HFFc6 (cell line): ENCODE data around the gene CAMP. TPM values are rescaled to one million over a fixed set of nuclear protein-coding genes. Genes with fewer than 3 reads are reported as not detected.

ENCODE experiments used
- DNase-seq: peaks from one replicate; pipeline ENCODE4 v3.0.0-alpha.2; 2018
- H3K27ac Mint-ChIP-seq: 2 replicates; pipeline ENCODE4 v1.8.0; 2020; ENCODE audit warnings: mild to moderate bottlenecking, mixed read lengths
- H3K27me3 Mint-ChIP-seq: 2 replicates; pipeline ENCODE4 v1.8.0; 2021; ENCODE audit warnings: mild to moderate bottlenecking, moderate library complexity, mixed read lengths; ENCODE audit not compliant: insufficient read depth
- H3K36me3 Mint-ChIP-seq: 2 replicates; pipeline ENCODE4 v1.8.0; 2021; ENCODE audit warnings: low read depth, mixed read lengths
- H3K4me1 Mint-ChIP-seq: 2 replicates; pipeline ENCODE4 v1.8.0; 2020; ENCODE audit warnings: low read depth, mixed read lengths
- H3K4me3 Mint-ChIP-seq: 2 replicates; pipeline ENCODE4 v1.8.0; 2020; ENCODE audit warnings: mild to moderate bottlenecking, moderate library complexity, mixed read lengths
- H3K9me3 Mint-ChIP-seq: 2 replicates; pipeline ENCODE4 v1.8.0; 2020; ENCODE audit warnings: mild to moderate bottlenecking, mixed read lengths
- total RNA-seq, 6 experiments: library from RNA; stranded (reverse); fragmentation: NEBNext Ultra II Directional; extraction: Animal tissue kit (Norgen Biotek cat#: 25700); gene quantifications; 2 replicates in 1 of 6; 3 replicates in 5 of 6; pipeline ENCODE4 v1.2.3, GENCODE V29; 2021
- TF ChIP-seq, protein P1 (sequence below): fragments of 200-600 bp; sonication (generic); IDR thresholded peaks from 2 replicates; pipeline ENCODE4 v1.5.0; 2021; ENCODE audit warnings: antibody characterized with exemption, mild to moderate bottlenecking

The CAMP gene
- total RNA-seq, 6 experiments from 2014 or later: not detected

- H3K4me3 Mint-ChIP-seq: no peak overlapping the region
- peaks cover 24% of the 10 kb centered on the region for H3K4me1 Mint-ChIP-seq
- no peak overlapping the region for H3K27ac Mint-ChIP-seq
- H3K9me3 Mint-ChIP-seq: no peaks in the 10 kb centered on the region
- no peak for DNase-seq
- TF ChIP-seq, protein P1, sequence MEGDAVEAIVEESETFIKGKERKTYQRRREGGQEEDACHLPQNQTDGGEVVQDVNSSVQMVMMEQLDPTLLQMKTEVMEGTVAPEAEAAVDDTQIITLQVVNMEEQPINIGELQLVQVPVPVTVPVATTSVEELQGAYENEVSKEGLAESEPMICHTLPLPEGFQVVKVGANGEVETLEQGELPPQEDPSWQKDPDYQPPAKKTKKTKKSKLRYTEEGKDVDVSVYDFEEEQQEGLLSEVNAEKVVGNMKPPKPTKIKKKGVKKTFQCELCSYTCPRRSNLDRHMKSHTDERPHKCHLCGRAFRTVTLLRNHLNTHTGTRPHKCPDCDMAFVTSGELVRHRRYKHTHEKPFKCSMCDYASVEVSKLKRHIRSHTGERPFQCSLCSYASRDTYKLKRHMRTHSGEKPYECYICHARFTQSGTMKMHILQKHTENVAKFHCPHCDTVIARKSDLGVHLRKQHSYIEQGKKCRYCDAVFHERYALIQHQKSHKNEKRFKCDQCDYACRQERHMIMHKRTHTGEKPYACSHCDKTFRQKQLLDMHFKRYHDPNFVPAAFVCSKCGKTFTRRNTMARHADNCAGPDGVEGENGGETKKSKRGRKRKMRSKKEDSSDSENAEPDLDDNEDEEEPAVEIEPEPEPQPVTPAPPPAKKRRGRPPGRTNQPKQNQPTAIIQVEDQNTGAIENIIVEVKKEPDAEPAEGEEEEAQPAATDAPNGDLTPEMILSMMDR: no peak
- no peaks in the 10 kb centered on the region for H3K27me3 Mint-ChIP-seq
- peaks cover 17% of the 10 kb centered on the region for H3K36me3 Mint-ChIP-seq
These were observed 38.2 kb upstream of the CAMP start for GRCh38 chr3:48185129-48185528.

- peak overlapping the region; percentile 86 for H3K27ac Mint-ChIP-seq
- H3K27me3 Mint-ChIP-seq: no peaks in the 10 kb centered on the region
These were observed 36.5 kb upstream of the CAMP start for GRCh38 chr3:48186631-48187300.

GRCh38 chr3:48187301-48187578, 36.1 kb upstream of the CAMP start:
- Mint-ChIP-seq H3K27ac (peak overlapping the region; percentile 86), H3K9me3 (no peaks in the 10 kb centered on the region), H3K4me1 (peaks cover 24% of the 10 kb centered on the region), H3K36me3 (peaks cover 13% of the 10 kb centered on the region), H3K27me3 (no peaks in the 10 kb centered on the region), H3K4me3 (peak overlapping the region; percentile 95)
- TF ChIP-seq, protein P1: no peak
- peak; percentile 7 for DNase-seq

More at GRCh38 chr3:48186631-48187300, 36.5 kb upstream of the CAMP start:
- H3K4me3 Mint-ChIP-seq: peak overlapping the region; percentile 95
- TF ChIP-seq, protein P1: no peak
- H3K4me1 Mint-ChIP-seq: peaks cover 24% of the 10 kb centered on the region
- no peaks in the 10 kb centered on the region for H3K9me3 Mint-ChIP-seq
- peaks cover 13% of the 10 kb centered on the region for H3K36me3 Mint-ChIP-seq
- no peak for DNase-seq

DNA sequence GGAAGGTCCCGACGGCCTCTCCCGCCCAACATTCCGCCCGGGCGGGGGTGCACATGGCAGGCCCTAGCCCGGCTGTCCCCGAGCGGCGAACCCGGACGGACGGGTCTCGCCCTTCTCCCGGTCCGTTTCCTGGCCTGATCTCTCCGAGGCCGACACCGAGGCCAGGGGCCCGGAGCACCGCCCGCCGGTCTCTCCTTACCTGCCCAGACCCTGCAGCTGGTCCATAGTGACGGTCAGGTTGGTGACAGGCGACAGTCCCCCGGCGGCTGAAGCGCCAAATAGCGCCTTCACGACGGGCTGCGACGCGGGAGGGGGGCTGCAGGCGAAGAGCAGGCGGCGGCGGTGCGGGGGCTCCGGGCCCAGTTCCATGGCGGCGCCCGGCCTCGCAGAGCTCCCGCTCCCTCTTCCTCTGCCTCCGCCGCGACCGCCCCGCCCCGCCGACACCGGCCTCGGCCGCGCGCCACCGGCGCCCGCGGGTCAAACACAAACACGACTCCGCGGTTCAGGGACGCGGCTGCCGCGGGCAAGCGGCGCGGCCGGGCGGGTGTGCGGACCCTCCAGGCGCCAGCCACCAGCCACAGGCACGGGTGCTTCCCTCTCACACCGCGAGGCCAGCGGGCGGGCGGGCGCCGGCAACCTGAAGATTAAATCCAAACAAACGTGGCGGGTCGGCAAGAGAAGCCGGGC, 35.6 kb upstream of the CAMP start:
- DNase-seq: no peak
- Mint-ChIP-seq H3K9me3 (no peaks in the 10 kb centered on the region), H3K36me3 (peaks cover 13% of the 10 kb centered on the region), H3K27me3 (no peaks in the 10 kb centered on the region), H3K4me3 (peak overlapping the region; percentile 95), H3K4me1 (peaks cover 24% of the 10 kb centered on the region), H3K27ac (peak overlapping the region; percentile 86; the same call in 1 of the 2 replicates)
- TF ChIP-seq, protein P1: no peak

DNA sequence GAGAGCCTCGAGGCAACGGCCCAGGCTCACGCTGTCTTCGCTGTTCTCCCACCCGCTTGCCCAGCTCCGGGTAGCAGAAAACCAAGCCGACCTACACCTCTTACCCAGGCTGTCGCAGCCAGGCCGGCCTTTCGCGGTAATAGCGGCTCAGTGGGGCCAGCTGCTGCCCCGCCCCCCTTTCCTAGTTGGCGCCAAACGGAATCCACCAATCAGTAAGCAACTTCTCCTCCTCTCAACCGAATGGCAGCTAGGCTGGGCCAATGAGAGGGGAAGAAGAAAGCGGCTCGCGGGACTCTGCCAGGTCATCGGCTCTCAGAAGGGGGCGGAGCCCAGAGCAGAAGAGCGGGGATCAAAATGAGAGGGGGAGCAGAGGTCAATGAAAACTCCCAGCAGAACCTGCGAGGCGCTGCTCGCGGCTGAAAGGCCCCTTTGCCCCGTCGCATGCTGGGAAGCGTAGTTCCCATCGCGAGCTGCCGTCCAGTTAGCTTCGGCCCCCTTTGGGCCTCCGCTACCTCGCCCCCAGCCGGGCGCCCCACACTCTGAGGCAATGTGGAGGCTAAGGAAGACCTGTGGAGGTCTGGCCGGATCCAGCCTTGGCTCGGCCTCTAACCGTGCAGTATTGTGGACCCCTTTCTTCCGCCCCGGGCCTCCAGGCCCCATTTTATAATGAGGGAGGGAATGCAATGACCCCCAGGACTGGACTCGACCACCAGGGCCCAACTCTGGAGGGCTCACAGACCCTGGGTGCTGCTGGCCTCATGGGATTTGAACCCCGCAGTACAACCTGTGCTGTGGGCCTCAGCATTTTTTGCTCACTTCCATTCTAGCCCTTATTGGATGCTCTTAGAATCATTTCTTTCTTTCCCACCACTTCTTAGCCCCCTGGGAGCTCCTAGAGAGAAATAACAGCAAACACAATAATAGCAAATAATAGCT, 34.8 kb upstream of the CAMP start, which contains the start of gene CDC25A:
CDC25A (minus strand) TSS at position 152 of the 936 bp plus-strand sequence. CDS start 470 bp downstream, outside the sequence.
- H3K36me3 Mint-ChIP-seq: peaks cover 11% of the 10 kb centered on the region; the same call in 1 of the 2 replicates
- TF ChIP-seq, protein P1: no peak
- peak within 1 kb of the TSS; percentile 86 for H3K27ac Mint-ChIP-seq
- peaks cover 24% of the 10 kb centered on the region for H3K4me1 Mint-ChIP-seq
- no peaks in the 10 kb centered on the region for H3K27me3 Mint-ChIP-seq
- no peaks in the 10 kb centered on the region for H3K9me3 Mint-ChIP-seq
- peak within 1 kb of the TSS; percentile 95 for H3K4me3 Mint-ChIP-seq
- DNase-seq: peak; percentile 99
